ENCODE measurements around the gene NOCT.

DNA sequence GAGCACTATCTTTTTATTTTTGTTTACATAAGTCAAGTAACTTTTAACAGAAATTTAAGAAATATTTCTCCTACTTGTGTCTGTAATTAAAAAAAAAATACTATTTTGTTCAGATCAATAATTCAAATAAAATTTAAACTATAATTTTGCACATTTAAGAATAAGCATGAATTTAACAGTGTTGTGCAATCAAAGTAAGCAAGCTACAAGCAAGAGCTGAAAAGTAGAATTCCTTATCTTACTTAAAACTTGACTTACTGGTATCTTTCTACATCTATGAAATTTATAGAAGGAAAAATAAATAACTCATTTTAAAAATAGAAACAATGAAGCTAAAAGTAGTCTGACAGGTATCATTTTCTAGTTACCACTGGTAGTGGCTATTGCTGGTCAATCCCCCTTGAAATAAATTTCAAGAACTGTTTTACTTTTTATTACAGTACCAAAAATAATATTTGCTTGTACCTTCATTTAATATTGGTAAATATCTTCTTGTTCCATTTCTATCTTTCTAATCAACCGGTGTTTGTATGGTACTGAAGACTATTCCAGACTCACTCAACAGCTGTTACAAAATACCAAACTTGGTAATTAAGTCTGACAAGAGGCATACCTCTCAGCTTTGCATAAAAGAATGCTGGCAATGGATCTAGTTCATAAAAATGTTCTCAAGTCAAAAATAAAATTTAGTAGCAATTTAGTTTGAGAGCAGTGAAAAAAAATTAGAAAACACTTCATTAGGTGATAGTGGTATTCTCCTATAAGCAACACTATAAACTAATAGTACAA is 62.2 kb downstream of the NOCT start:
- TF ChIP-seq CTCF (IDR thresholded peaks at IDR 0.05 in 8 of 11, conservative IDR thresholded peaks at IDR 0.05 in 3 of 11) (no peak), POLR2AphosphoS5 (IDR thresholded peaks at IDR 0.05) (no peak)

Data from spleen (tissue), 7 donors.